Ishikawa (cell line): ENCODE measurements around the gene CCDC93.

Experiments
- CEBPB ChIP-seq: IDR thresholded peaks from 2 replicates; pipeline ENCODE4 v1.6.1; 2012
- CREB1 ChIP-seq: IDR thresholded peaks from 2 replicates; pipeline ENCODE4 v1.6.1; 2012; ENCODE audit warnings: low read depth
- EGR1 ChIP-seq: IDR thresholded peaks from 2 replicates; pipeline ENCODE4 v1.6.1; 2012
- EP300 ChIP-seq: IDR thresholded peaks from 2 replicates; pipeline ENCODE4 v1.6.1; 2012; ENCODE audit warnings: borderline replicate concordance
- FOXM1 ChIP-seq: IDR thresholded peaks from 2 replicates; pipeline ENCODE4 v1.6.1; 2012; ENCODE audit warnings: low read depth, borderline replicate concordance
- NFIC ChIP-seq: IDR thresholded peaks from 2 replicates; pipeline ENCODE4 v1.6.1; 2012
- RAD21 ChIP-seq: IDR thresholded peaks from 2 replicates; pipeline ENCODE4 v1.6.1; 2012; ENCODE audit warnings: low read depth
- TAF1 ChIP-seq: IDR thresholded peaks from 2 replicates; pipeline ENCODE4 v1.6.1; 2012; ENCODE audit warnings: low read depth, mild to moderate bottlenecking
- TCF12 ChIP-seq: IDR thresholded peaks from 2 replicates; pipeline ENCODE4 v1.6.1; 2012; ENCODE audit warnings: low read depth
- TEAD4 ChIP-seq: IDR thresholded peaks from 2 replicates; pipeline ENCODE4 v1.6.1; 2012
- YY1 ChIP-seq: IDR thresholded peaks from 2 replicates; pipeline ENCODE4 v1.6.1; 2012; ENCODE audit warnings: low read depth
- ZBTB7A ChIP-seq: IDR thresholded peaks from 2 replicates; pipeline ENCODE4 v1.6.1; 2012; ENCODE audit warnings: low read depth
- TF ChIP-seq, protein P1 (sequence below): IDR thresholded peaks from 2 replicates; pipeline ENCODE4 v1.6.1; 2012
- TF ChIP-seq, protein P2 (sequence below): IDR thresholded peaks from 2 replicates; pipeline ENCODE4 v1.6.1; 2012
- TF ChIP-seq, protein P3 (sequence below): IDR thresholded peaks from 2 replicates; pipeline ENCODE4 v1.6.1; 2012; ENCODE audit warnings: low read depth, mild to moderate bottlenecking

CCDC93 gene

DNA sequence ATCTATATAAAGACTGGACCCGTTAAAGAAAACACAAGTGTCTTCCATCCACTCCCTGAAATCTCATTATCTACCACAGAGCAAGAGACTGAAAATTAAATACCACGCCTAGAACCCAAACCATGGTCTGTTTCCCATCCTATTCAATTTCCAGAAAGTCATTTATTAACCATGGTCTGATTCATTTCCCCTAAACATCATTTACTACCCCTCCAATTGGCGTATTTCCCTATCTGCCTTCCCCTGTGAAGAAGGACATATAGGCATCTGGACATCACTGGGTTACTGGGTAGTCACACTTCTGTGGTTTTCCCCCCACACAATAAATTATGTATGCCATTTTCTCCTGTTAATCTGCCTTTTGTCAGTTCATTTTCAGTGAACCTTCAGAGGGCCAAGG, 30.8 kb downstream of the CCDC93 start:
- TF ChIP-seq NFIC (no peak), TEAD4 (no peak)

DNA sequence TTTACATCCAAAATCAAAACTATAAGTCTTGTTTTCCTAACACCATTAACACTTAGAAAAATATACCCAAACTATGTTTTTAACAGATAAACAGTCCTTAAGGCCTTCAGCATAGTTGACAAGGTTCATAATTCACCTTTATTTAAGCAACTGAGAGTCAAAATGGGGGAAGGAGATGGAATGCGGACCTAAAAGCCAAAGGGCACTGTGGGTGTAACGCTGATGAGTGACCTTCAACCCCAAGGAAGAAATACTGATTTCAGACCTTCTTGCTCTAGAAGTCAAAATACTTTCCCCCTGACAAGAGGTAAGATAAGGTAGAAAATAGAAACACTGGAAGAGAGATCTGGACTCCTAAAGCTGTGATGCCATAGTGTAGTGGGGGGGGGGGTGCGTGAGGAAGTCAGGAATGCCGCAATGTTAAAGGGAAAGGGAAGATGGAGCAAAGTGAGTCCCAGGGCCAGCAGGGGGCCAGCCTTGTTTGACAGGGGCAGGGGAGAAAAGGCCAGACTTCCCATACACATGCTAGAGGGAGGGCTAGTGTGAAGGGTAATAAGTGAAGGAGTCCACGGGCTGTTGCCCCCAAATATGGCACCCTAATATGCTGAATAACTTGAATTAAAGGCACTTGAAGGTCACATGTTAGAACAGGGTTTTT, 31.4 kb downstream of the CCDC93 start:
- no peak for TF ChIP-seq EP300
- no peak for TF ChIP-seq TAF1
- TF ChIP-seq CEBPB = no peak

DNA sequence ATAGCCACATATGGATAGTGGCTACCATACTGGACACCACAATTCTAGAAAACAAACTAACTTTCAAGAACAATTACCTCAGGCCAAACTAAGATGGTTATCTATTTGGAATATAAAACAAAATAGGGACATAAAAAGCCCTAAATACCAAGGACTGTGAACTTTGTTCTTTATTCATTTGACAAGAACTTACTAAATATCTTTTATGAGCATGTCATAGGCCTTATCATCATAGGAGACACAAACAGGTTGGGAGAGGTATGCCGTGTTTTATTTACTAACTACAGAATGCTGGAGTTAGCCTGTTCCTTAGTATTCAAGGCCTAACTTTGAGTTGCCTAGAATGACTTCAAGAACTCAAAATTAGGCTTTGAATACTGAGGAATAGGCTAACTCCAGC, 32.1 kb downstream of the CCDC93 start:
- TF ChIP-seq NFIC (no peak), TEAD4 (no peak), CREB1 (no peak), TCF12 (no peak), EP300 (no peak), EGR1 (no peak), ZBTB7A (no peak), YY1 (no peak), RAD21 (no peak), TAF1 (no peak), FOXM1 (no peak), CEBPB (no peak)
- TF ChIP-seq, protein P1, sequence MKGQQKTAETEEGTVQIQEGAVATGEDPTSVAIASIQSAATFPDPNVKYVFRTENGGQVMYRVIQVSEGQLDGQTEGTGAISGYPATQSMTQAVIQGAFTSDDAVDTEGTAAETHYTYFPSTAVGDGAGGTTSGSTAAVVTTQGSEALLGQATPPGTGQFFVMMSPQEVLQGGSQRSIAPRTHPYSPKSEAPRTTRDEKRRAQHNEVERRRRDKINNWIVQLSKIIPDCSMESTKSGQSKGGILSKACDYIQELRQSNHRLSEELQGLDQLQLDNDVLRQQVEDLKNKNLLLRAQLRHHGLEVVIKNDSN = no peak
- TF ChIP-seq, protein P2, sequence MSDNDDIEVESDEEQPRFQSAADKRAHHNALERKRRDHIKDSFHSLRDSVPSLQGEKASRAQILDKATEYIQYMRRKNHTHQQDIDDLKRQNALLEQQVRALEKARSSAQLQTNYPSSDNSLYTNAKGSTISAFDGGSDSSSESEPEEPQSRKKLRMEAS = no peak
- TF ChIP-seq, protein P3, sequence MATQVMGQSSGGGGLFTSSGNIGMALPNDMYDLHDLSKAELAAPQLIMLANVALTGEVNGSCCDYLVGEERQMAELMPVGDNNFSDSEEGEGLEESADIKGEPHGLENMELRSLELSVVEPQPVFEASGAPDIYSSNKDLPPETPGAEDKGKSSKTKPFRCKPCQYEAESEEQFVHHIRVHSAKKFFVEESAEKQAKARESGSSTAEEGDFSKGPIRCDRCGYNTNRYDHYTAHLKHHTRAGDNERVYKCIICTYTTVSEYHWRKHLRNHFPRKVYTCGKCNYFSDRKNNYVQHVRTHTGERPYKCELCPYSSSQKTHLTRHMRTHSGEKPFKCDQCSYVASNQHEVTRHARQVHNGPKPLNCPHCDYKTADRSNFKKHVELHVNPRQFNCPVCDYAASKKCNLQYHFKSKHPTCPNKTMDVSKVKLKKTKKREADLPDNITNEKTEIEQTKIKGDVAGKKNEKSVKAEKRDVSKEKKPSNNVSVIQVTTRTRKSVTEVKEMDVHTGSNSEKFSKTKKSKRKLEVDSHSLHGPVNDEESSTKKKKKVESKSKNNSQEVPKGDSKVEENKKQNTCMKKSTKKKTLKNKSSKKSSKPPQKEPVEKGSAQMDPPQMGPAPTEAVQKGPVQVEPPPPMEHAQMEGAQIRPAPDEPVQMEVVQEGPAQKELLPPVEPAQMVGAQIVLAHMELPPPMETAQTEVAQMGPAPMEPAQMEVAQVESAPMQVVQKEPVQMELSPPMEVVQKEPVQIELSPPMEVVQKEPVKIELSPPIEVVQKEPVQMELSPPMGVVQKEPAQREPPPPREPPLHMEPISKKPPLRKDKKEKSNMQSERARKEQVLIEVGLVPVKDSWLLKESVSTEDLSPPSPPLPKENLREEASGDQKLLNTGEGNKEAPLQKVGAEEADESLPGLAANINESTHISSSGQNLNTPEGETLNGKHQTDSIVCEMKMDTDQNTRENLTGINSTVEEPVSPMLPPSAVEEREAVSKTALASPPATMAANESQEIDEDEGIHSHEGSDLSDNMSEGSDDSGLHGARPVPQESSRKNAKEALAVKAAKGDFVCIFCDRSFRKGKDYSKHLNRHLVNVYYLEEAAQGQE = no peak

DNA sequence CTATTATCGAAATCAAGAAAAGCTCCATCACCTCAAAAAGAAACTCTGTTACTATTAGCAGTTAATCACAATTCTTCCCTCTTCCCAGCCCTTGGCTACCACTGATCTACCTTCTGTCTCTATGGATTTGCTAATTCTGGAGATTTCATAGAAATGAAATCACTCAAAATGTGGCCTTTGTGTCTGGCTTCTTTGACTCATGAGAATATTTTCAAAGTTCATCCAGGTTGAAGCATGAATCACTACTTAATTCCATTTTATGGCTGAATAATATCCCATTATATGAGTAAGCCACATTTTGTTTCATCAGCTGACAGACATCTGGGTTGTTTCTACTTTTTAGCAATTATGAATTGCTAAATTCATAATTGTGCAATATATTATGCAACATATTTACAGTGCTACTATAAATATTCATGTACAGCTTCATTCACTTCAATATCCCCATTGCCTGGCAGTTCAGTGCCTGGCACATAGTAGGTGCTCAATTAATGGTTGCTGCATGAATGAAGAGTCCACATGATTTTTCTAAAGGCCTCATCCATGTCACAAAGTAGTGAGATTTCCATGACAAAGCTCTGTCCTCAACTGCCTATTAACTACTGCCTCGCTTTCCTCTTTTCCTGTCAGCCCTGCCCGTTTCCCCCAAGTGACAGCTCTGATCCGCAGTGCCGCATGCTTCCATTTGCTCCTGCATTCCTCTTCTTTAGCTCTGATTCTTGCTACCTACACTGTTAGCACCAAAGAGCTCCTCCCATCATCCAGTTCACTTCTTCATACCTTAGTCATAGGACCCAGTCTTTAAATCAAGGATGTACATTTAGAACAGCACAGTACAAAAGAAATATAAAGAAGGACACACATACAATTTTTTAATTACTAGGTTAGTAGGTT, 32.8 kb downstream of the CCDC93 start:
- TF ChIP-seq, protein P2 = no peak
- 0 out of 2 replicates have a peak, but pooled peaks have one; percentile 19 for TF ChIP-seq CEBPB

DNA sequence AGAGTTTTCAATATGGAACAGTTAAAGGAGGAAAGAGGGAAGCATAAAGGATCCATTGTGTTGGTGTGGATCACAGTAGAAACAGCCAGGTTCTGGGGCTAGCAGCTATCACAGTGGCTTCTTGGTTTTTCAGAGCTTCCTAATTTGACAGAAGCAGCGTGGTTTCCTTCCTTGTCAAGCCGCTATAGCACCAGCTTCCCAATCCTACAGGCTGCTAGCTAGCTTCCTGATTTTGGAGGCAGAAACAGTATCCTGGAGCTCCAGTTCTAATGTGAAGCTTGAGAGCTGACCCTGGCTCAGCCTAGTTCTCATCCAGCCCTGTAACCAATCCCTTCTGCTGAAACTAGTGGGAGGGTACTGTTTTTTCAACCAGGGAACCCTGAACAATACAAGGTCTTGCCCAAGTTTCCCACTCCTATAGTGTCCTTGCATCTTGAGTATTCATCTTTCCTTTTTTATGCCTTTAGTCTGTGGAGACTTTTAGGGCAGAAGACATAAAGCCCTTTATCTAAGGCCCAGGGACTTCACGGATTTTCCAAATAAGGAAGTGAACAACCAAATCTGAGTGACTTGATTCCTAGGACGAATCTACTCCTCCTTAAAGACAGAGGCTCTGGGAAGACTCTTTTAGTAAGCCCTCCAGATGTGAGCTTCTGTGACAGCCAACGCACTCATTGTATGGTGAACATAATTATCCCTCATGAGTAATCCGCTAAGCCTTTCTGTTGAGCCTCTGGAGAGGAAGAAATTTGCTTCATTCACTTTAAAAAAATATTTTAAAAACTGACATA, 33.8 kb downstream of the CCDC93 start:
- TF ChIP-seq TEAD4 = no peak
- no peak for TF ChIP-seq TCF12
- TF ChIP-seq EP300 = no peak
- no peak for TF ChIP-seq CEBPB
- TF ChIP-seq, protein P3 = no peak
- TF ChIP-seq TAF1 = no peak
- TF ChIP-seq RAD21 = no peak
- TF ChIP-seq, protein P2 = no peak
- TF ChIP-seq EGR1 = no peak
- no peak for TF ChIP-seq FOXM1
- no peak for TF ChIP-seq CREB1
- TF ChIP-seq NFIC = no peak
- no peak for TF ChIP-seq YY1
- TF ChIP-seq, protein P1 = no peak
- no peak for TF ChIP-seq ZBTB7A
